Activated T-cell treated with anti-CD3 and anti-CD28 coated beads, Interleukin-2, amount 50 U/mL, for 72 hours (primary cell): ENCODE measurements around the gene FBN3. TPM values are rescaled to one million over a fixed set of nuclear protein-coding genes. Genes with fewer than 3 reads are reported as not detected.
A peak's percentile ranks its signal among the peaks of the same experiment; 100 is the strongest.

Experiments used
- ATAC-seq, 2 donors: fragments of 150-1000 bp; cut with Tn5 transposase; replicated peaks in 1 of 2; 2 replicates each; pipeline ENCODE4 v1.10.0; 2021; ENCODE audit warnings: moderate library complexity in 2 of 2, mild to moderate bottlenecking in 1 of 2
- DNase-seq, 2 donors: peaks; one replicate each; pipeline ENCODE4 v3.0.0; 2021 to 2022; ENCODE audit warnings: mixed read lengths in 1 of 2
- H3K27ac Mint-ChIP-seq: one replicate; pipeline ENCODE4 v1.8.0; 2022; ENCODE audit warnings: mild to moderate bottlenecking, moderate library complexity, mixed read lengths
- H3K27me3 Mint-ChIP-seq: one replicate; pipeline ENCODE4 v1.8.0; 2022; ENCODE audit warnings: low read depth, mixed read lengths
- H3K36me3 Mint-ChIP-seq, 2 donors: one replicate each; pipeline ENCODE4 v1.8.0; 2022; ENCODE audit warnings: mixed read lengths in 2 of 2, mild to moderate bottlenecking in 1 of 2; ENCODE audit not compliant: insufficient read depth in 2 of 2
- H3K4me1 Mint-ChIP-seq: one replicate; pipeline ENCODE4 v1.8.0; 2022; ENCODE audit warnings: low read depth, mixed read lengths
- H3K4me3 Mint-ChIP-seq, 2 donors: one replicate each; pipeline ENCODE4 v1.8.0; 2022; ENCODE audit warnings: mild to moderate bottlenecking in 2 of 2, mixed read lengths in 2 of 2, moderate library complexity in 2 of 2
- H3K9me3 Mint-ChIP-seq, 2 donors: one replicate each; pipeline ENCODE4 v1.8.0; 2022; ENCODE audit warnings: mixed read lengths in 2 of 2
- total RNA-seq, 2 donors: library from RNA; stranded (reverse); gene quantifications; one replicate each; pipeline ENCODE4 v1.2.3, GENCODE V29; 2022

Gene FBN3
- total RNA-seq = not detected

DNA sequence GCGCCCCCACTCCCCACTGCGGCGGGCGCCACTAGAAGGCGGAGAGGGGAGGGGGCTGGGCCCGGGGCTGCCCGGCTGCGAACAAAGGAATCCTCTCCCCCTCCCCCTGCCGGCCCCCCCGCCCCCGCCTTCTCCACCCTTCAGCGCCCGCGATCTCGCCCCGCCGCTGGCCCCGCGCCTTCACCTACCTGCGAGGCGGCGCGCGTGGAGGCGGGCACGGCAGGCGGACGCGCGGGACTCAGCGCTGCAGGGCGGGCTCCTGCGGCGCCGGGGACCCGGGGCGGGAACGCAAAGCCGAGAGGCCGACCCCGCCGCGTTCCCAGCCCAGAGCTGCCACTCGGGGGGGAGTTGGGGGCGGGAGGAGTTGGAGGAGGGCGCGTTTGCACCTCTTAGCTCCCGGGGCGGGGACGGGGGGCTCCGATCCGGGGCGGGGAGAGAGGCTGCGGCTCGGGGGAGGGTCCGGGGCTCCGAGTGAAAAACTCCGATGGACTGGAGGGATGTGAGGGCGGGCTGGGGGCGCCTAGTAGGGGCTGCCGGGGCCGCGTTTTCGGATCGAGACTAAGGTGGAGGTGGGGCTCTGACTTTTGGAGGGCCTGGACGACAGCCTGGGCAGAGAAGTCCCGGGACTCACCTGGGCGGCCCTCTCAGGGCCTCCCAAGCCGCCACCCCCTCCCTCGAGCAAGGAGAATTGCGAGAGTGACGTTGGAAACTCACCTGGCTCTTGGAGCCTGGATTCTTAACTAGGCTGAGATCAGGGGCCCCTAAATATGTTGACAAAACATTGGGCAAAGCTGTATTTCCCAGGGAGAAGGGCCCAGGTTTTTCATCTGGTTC is at the start of gene FBN3:
TSS of gene FBN3 (minus strand) at position 332 of the 834 bp plus-strand sequence. CDS start 2,112 bp downstream, outside the sequence.
- Mint-ChIP-seq H3K9me3 (no peaks in the 10 kb centered on the region), H3K4me1 (no peaks in the 10 kb centered on the region), H3K27ac (no peak within 1 kb of the TSS), H3K36me3 (no peaks in the 10 kb centered on the region), H3K27me3 (peaks cover 58% of the 10 kb centered on the region), H3K4me3 (peak within 1 kb of the TSS; percentile 44)
- DNase-seq (peak; percentile 8 to 11), ATAC-seq (peak; percentile 43 to 47)

DNA sequence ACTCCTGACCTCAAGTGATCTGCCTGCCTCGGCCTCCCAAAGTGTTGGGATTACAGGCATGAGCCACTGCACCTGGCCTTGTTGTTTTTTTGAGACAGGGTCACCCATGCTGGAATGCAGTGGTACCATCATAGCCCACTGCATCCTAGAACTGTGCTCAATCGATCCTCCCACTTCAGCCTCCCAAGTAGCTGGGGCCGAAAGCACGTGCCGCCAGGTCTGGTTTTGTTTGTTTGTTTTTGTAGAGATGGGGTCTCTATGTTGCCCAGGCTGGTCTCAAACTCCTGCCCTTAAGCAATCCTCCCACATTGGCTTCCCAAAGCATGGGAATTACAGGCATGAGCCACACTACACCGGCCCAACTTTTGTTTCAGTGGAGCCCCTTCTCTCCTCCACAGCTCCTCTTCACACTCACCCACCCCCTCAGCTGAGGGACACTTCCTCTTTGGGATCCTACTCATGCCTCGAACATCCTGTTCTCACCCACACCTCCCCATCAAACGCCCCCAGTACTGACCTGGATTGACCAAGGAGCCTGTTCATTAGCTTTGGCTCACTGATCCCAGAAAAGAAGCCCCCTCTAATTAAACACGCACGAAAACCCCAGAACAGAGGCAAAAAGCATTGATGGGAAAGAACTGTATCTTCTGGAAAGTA is 47.0 kb upstream of the FBN3 start:
- Mint-ChIP-seq H3K27me3 (no peaks in the 10 kb centered on the region), H3K9me3 (no peaks in the 10 kb centered on the region), H3K36me3 (no peaks in the 10 kb centered on the region), H3K4me1 (peaks cover 52% of the 10 kb centered on the region), H3K27ac (peak overlapping the region; percentile 88), H3K4me3 (peak overlapping the region in 1 of 2 donors; percentile 16)
- ATAC-seq (no peak), DNase-seq (no peak)

DNA sequence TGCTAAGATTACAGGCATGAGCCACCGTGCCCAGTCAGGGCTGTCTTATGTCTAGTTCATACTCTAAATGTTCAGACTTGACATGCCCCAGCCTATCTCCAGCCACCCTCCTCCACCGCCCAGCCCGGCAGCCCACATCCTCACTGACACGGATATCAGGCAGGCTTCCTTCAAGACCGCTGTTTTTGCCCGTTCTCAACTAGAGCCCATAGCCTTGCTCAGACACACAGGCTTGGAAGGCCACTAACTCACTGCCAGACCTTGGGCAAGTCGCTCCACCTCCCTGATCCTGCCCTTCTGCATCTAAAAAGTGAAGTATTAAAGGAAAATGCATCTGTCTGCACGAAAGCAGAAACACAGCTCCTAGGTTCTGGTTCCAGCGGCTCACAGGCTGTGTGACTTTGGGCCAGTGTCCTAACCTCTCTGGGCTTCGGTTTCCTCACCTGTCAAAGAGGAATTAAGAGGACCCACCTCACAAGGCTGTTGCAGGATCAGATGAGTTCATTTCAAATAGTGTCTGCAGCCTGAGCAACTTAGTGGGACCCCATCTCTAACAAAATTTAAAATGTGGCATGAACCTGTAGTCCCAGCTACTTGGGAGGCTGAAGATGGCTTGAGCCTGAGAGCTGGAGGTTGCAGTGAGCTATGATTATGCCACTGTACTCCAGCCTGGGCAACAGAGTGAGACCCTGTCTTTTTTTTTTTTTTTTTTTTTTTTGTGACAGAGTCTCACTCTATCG is 45.3 kb upstream of the FBN3 start:
- peaks cover 52% of the 10 kb centered on the region for H3K4me1 Mint-ChIP-seq
- ATAC-seq (peak; percentile 63 to 73), DNase-seq (peak; percentile 51 to 69)
- H3K4me3 Mint-ChIP-seq = peak overlapping the region; percentile 80 to 83
- no peaks in the 10 kb centered on the region for H3K27me3 Mint-ChIP-seq
- no peaks in the 10 kb centered on the region for H3K36me3 Mint-ChIP-seq
- H3K9me3 Mint-ChIP-seq = no peaks in the 10 kb centered on the region
- H3K27ac Mint-ChIP-seq = peak overlapping the region; percentile 90

DNA sequence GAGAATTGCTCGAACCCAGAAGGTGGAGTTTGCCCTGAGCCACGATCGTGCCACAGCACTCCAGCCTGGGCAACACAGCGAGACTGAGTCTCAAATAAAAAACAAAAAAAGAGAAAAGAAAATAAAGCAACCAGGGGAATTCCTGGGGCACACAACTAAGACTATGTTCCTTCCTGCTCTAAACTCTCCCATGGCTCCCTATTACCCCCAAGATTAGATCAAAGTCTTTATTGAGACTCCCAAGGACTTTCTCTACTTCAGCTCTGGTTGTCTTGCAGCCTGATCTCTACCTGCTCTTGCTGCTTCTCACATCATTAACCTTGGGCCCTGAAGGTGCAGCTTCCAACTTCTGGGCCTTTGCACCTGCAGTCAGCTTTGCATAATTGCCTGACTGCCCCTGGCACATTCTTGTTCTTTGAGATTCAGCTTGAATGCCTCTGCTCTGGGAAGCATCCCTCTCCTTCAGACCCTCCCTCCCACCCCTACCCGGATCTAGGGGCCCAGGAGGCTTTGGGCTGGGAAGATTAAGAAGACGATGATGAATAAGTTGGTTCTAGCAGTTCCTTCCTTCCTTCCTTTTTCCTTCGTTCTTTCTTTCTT is 42.9 kb upstream of the FBN3 start:
- Mint-ChIP-seq H3K27ac (peak overlapping the region; percentile 98), H3K4me3 (peak overlapping the region in 1 of 2 donors; percentile 44), H3K4me1 (peaks cover 56% of the 10 kb centered on the region), H3K9me3 (no peaks in the 10 kb centered on the region), H3K36me3 (no peaks in the 10 kb centered on the region), H3K27me3 (no peaks in the 10 kb centered on the region)
- ATAC-seq (no peak), DNase-seq (no peak)

DNA sequence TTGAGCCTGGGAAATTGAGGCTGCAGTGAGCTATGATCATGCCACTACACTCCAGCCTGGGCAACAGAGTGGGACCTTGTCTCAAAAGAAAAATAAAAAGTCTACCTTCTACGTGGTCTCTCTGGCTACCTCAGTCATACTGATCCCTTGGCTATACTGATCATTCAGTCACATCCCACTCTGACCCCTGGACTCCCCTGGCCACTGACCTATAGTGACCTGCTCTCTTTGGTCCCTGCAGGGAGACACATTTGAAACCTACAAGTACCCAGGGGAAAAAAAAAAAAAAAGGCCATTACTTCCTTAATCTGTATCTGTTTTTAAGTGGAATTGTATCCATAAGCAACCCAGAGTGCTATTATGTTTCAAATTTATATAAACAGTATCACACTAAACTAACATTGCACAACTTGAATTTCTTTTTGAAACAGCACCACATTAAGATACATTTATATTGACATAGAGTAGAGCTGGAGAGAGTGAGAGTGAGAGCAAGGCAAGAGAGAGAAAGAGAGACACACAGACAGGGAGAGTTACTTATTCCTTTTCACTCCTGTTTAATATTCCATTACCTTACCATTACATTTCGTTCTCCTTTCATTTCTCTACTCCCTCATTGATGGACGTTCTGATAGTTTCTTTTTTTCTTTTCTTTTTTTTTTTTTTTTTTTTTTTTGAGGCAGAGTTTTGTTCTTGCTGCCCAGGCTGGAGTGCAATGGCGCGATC is 36.1 kb upstream of the FBN3 start:
- ATAC-seq (no peak), DNase-seq (no peak)
- no peaks in the 10 kb centered on the region for H3K9me3 Mint-ChIP-seq
- peaks cover 23% of the 10 kb centered on the region for H3K4me1 Mint-ChIP-seq
- H3K27me3 Mint-ChIP-seq = no peaks in the 10 kb centered on the region
- no peak overlapping the region for H3K4me3 Mint-ChIP-seq
- H3K27ac Mint-ChIP-seq = no peak overlapping the region
- H3K36me3 Mint-ChIP-seq = no peaks in the 10 kb centered on the region

DNA sequence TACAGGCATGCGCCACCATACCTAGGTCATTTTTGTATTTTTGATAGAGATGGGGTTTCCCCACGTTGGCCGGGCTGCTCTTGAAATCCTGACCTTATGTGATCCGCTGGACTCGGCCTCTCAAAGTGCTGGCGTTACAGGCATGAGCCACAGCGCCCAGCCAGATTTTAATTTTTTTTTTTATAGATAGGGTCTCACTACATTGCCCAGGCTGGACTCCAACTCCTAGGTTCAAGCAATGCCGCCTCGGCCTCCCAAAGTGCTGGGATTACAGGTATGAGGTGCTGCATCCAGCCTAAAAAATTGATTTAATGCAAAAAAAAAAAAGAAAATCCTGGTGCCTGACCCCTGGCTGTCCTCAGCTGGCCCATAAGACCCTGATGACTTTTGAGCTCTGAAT is 34.9 kb upstream of the FBN3 start:
- Mint-ChIP-seq H3K4me3 (no peak overlapping the region), H3K27me3 (no peaks in the 10 kb centered on the region), H3K27ac (no peak overlapping the region), H3K36me3 (no peaks in the 10 kb centered on the region), H3K9me3 (no peaks in the 10 kb centered on the region), H3K4me1 (peaks cover 23% of the 10 kb centered on the region)
- DNase-seq = no peak
- ATAC-seq = no peak

DNA sequence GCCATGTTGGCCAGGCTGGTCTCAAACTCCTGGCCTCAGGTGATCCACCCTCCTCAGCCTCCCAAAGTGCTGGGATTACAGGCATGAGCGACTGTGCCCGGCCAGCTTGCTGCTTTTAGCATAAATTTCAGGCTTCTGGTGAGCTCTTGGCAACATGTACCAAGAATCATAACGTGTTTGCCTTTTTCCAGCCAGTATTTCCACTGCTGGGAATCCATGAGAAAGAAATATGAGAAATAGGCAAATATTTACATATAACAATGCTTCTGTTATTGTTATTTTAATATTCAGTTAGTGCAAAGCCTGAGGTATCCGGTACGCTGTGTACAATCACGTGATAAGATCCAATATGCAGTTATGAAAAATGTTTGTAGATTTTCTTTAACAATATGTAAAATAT is 30.6 kb upstream of the FBN3 start:
- no peak overlapping the region for H3K4me3 Mint-ChIP-seq
- H3K27me3 Mint-ChIP-seq = no peaks in the 10 kb centered on the region
- ATAC-seq (no peak), DNase-seq (no peak)
- no peak overlapping the region for H3K27ac Mint-ChIP-seq
- peaks cover 13% of the 10 kb centered on the region for H3K4me1 Mint-ChIP-seq
- no peaks in the 10 kb centered on the region for H3K9me3 Mint-ChIP-seq
- no peaks in the 10 kb centered on the region for H3K36me3 Mint-ChIP-seq

DNA sequence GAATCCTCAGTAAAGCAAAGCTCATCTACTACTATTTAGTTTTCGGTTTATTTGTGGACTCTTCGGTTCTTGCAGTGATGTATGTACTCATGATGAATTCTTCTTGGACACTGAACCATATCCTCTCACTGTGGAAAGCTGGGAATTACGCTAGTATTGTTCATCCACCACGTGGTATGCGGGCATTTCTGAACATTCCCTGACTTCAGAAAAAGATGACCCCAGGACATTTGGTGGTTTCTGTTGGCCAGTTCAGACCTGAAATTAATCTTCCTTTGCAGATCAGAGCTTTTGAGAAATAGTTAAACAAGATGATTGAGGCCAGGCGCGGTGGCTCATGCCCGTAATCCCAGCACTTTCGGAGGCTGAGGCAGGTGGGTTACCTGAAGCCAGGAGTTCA is 25.3 kb upstream of the FBN3 start:
- H3K27ac Mint-ChIP-seq = no peak overlapping the region
- H3K27me3 Mint-ChIP-seq = no peaks in the 10 kb centered on the region
- no peaks in the 10 kb centered on the region for H3K36me3 Mint-ChIP-seq
- H3K9me3 Mint-ChIP-seq = no peaks in the 10 kb centered on the region
- ATAC-seq = no peak
- no peaks in the 10 kb centered on the region for H3K4me1 Mint-ChIP-seq
- H3K4me3 Mint-ChIP-seq = no peak overlapping the region
- no peak for DNase-seq

DNA sequence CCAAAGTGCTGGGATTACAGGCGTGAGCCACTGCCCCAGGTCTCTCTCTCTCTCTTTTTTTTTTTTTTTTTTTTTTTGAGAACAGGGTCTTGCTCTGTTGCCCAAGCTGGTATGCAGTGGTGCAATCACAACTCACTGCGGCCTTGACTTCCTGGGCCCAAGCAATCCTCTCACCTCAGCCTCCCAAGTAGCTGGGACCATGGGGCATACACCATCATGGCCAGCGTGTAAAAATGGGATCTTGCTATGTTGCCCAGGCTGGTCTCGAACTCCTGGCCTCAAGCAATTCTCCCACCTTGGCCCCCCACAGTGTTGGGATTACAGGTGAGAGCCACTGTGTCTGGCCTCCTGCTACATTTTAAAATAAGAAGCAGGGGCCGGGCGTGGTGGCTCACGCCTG is 19.1 kb upstream of the FBN3 start:
- H3K27me3 Mint-ChIP-seq = no peaks in the 10 kb centered on the region
- no peak for ATAC-seq
- no peak for DNase-seq
- H3K4me3 Mint-ChIP-seq = no peak overlapping the region
- H3K36me3 Mint-ChIP-seq = no peaks in the 10 kb centered on the region
- no peak overlapping the region for H3K27ac Mint-ChIP-seq
- no peaks in the 10 kb centered on the region for H3K9me3 Mint-ChIP-seq
- H3K4me1 Mint-ChIP-seq = no peaks in the 10 kb centered on the region

DNA sequence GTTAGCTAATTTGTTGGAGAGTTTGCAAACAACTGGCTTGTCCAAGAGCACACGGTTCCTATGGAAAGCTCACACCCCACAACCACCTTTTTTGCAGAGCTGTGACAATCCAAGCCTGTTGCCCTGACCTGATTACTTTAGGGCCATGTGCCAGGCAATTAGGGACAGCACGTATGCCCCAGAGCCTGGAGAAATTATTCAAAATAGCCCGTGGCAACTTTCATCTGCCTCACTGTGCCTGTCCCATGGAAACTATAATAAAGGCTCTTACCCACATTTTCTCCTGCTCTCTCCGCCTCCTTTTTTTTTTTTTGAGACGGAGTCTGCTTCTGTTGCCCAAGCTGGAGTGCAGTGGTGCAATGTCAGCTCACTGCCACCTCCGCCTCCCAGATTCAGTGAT is 18.6 kb upstream of the FBN3 start:
- H3K27me3 Mint-ChIP-seq = no peaks in the 10 kb centered on the region
- no peak overlapping the region for H3K4me3 Mint-ChIP-seq
- H3K27ac Mint-ChIP-seq = no peak overlapping the region
- H3K9me3 Mint-ChIP-seq = no peaks in the 10 kb centered on the region
- no peak for ATAC-seq
- H3K4me1 Mint-ChIP-seq = no peaks in the 10 kb centered on the region
- H3K36me3 Mint-ChIP-seq = no peaks in the 10 kb centered on the region
- DNase-seq = no peak

DNA sequence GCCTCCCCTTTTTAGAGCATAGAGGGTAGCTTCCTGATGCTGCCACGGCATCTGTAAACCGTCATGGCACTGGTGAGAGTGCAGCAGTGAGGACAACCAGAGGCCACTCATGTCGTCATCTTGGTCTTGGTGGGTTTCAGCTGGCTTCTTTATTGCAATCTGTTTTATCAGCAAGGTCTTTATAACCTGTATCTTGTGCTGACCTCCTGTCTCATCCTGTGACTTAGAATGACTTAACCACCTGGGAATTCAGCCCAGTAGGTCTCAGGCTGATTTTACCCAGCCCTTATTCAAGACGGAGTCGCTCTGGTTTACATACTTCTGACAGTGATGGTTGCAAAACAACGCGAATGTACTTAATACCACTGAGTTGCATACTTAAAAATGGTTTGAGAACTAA is 14.4 kb upstream of the FBN3 start:
- Mint-ChIP-seq H3K4me3 (no peak overlapping the region), H3K36me3 (no peaks in the 10 kb centered on the region), H3K9me3 (no peaks in the 10 kb centered on the region), H3K27me3 (no peaks in the 10 kb centered on the region), H3K27ac (no peak overlapping the region), H3K4me1 (peaks cover 10% of the 10 kb centered on the region)
- DNase-seq (no peak), ATAC-seq (no peak)

DNA sequence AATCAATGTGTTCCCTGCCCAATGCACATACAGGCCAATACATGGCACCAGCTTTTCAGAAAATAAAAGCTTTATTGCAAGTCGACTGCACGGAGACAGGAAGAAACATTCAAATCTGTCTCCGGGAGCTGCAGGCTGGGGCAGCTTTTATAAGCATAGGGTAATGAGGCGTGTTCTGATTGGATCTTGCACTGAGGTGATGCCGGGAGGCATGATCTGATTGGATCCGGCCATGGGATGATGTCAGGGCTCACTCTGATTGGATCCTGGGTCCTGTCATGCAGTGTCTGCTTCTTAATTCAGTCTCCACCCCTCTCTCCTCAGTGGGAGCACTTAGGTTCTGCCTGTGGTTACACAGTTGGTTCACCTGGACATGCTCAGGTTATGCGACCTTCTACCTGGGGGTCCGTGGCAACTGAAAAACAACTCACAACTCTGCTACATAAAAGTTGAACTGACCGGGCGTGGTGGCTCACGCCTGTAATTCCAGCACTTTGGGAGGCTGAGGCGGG is 11.8 kb upstream of the FBN3 start:
- DNase-seq (peak in 1 of 2 donors; percentile 32), ATAC-seq (peak in 1 of 2 donors; percentile 85)

More for the DNA sequence above, 11.8 kb upstream of the FBN3 start:
- Mint-ChIP-seq H3K4me3 (peak overlapping the region in 1 of 2 donors; percentile 23), H3K4me1 (peaks cover 16% of the 10 kb centered on the region), H3K27me3 (no peaks in the 10 kb centered on the region), H3K27ac (no peak overlapping the region), H3K9me3 (no peaks in the 10 kb centered on the region), H3K36me3 (no peaks in the 10 kb centered on the region)
